IMR-90 (cell line): Measurements from ENCODE around the gene CD320. TPM values are rescaled to one million over a fixed set of nuclear protein-coding genes. Genes with fewer than 3 reads are reported as not detected.
"Not testable (repeated sequence)": the region's sequence is repeated elsewhere in the genome, so short reads cannot be mapped to it uniquely, and the experiment has no call there.

Experiments
- ATAC-seq: fragments of 200-7000 bp; cut with Tn5 transposase; 2 replicates; pipeline ENCODE4 v1.9.1; 2020; ENCODE audit warnings: low read depth, mild to moderate bottlenecking, moderate library complexity
- BruUV-seq: library from RNA; stranded (reverse); fragments of 400-500 nt; replicated peaks from 2 replicates; lab custom pipeline; 2021; lab: Mats Ljungman, UMichigan
- CTCF ChIA-PET: fragments of 300-600 bp; formaldehyde crosslinking; extraction: SDS; loops from one replicate; lab custom pipeline; 2021; ENCODE audit warnings: antibody characterized with exemption; lab: Yijun Ruan, JAX
- POLR2A ChIA-PET: fragments of 300-600 bp; sonication (Branson Sonifier 250); formaldehyde crosslinking; loops from one replicate; lab custom pipeline; 2022; ENCODE audit warnings: antibody characterized with exemption; ENCODE audit not compliant: unreplicated experiment; lab: Charles Lee
- DNase-seq: peaks from one replicate; pipeline ENCODE4 v3.0.0; 2013
- H2AFZ ChIP-seq: replicated peaks from 2 replicates; pipeline ENCODE3; 2013; ENCODE audit warnings: low read length, mild to moderate bottlenecking; ENCODE audit not compliant: poor library complexity
- H2AK5ac ChIP-seq: 2 replicates; pipeline ENCODE4 v1.6.1; 2013; ENCODE audit warnings: low read depth, low read length, inconsistent platforms
- H2AK9ac ChIP-seq: replicated peaks from 2 replicates; pipeline ENCODE3; 2013; ENCODE audit warnings: mild to moderate bottlenecking, low read depth, low read length, moderate library complexity; ENCODE audit not compliant: poor library complexity
- H2BK120ac ChIP-seq: 2 replicates; pipeline ENCODE4 v1.6.1; 2013; ENCODE audit warnings: low read depth, low read length, inconsistent platforms
- H2BK15ac ChIP-seq: 3 replicates; pipeline ENCODE4 v1.6.1; 2013; ENCODE audit warnings: low read depth, low read length, inconsistent platforms
- H2BK20ac ChIP-seq: 2 replicates; pipeline ENCODE4 v1.6.1; 2013; ENCODE audit warnings: low read depth, mild to moderate bottlenecking, inconsistent platforms, low read length, moderate library complexity
- H2BK5ac ChIP-seq: 2 replicates; pipeline ENCODE4 v1.6.1; 2013; ENCODE audit warnings: mild to moderate bottlenecking, low read depth, low read length, inconsistent platforms; ENCODE audit not compliant: poor library complexity, severe bottlenecking
- H3K14ac ChIP-seq: replicated peaks from 2 replicates; pipeline ENCODE4 v1.6.1; 2013; ENCODE audit warnings: low read depth, low read length, inconsistent platforms
- H3K18ac ChIP-seq: 2 replicates; pipeline ENCODE4 v1.6.1; 2013; ENCODE audit warnings: low read depth, low read length, control low read depth
- H3K23ac ChIP-seq: 2 replicates; pipeline ENCODE4 v1.6.1; 2013; ENCODE audit warnings: low read depth, low read length, inconsistent platforms
- H3K27ac ChIP-seq: 2 replicates; pipeline ENCODE4 v1.5.1; 2013; ENCODE audit warnings: mild to moderate bottlenecking, control low read depth, low read length; ENCODE audit not compliant: insufficient read depth
- H3K27me3 ChIP-seq: 2 replicates; pipeline ENCODE4 v1.6.1; 2013; ENCODE audit warnings: low read length; ENCODE audit not compliant: control insufficient read depth, insufficient read depth
- H3K36me3 ChIP-seq: 2 replicates; pipeline ENCODE4 v1.6.1; 2013; ENCODE audit warnings: low read length, mixed read lengths; ENCODE audit not compliant: control insufficient read depth, insufficient read depth
- H3K4ac ChIP-seq: 2 replicates; pipeline ENCODE4 v1.6.1; 2013; ENCODE audit warnings: low read depth, low read length, inconsistent platforms
- H3K4me1 ChIP-seq: 2 replicates; pipeline ENCODE4 v1.6.1; 2013; ENCODE audit warnings: low read length, mixed read lengths; ENCODE audit not compliant: control insufficient read depth, insufficient read depth
- H3K4me2 ChIP-seq: 2 replicates; pipeline ENCODE4 v1.6.1; 2013; ENCODE audit warnings: low read depth, mild to moderate bottlenecking, control low read depth, low read length, moderate library complexity
- H3K4me3 ChIP-seq: 2 replicates; pipeline ENCODE4 v1.5.1; 2013; ENCODE audit warnings: low read depth, mild to moderate bottlenecking, control low read depth, low read length, moderate library complexity; ENCODE audit not compliant: insufficient read depth
- H3K56ac ChIP-seq: 2 replicates; pipeline ENCODE4 v1.6.1; 2013; ENCODE audit warnings: low read length, inconsistent platforms; ENCODE audit not compliant: insufficient read depth; ENCODE audit errors: extremely low read depth
- H3K79me1 ChIP-seq, 2 experiments: 2 replicates each; pipeline ENCODE4 v1.6.1; 2013; ENCODE audit warnings: low read length in 2 of 2, inconsistent platforms in 1 of 2, low read depth in 1 of 2
- H3K9ac ChIP-seq: 2 replicates; pipeline ENCODE4 v1.6.1; 2013; ENCODE audit warnings: low read depth, low read length, control low read depth
- H3K9me1 ChIP-seq: 2 replicates; pipeline ENCODE4 v1.6.1; 2013; ENCODE audit warnings: low read length, inconsistent platforms; ENCODE audit not compliant: insufficient read depth
- H3K9me3 ChIP-seq: 2 replicates; pipeline ENCODE4 v1.6.1; 2013; ENCODE audit warnings: low read length; ENCODE audit not compliant: control insufficient read depth, insufficient read depth
- H4K20me1 ChIP-seq: 2 replicates; pipeline ENCODE4 v1.6.1; 2013; ENCODE audit warnings: low read length, inconsistent platforms; ENCODE audit not compliant: insufficient read depth
- H4K5ac ChIP-seq: 2 replicates; pipeline ENCODE4 v1.6.1; 2013; ENCODE audit warnings: mild to moderate bottlenecking, low read depth, low read length, control low read depth
- H4K8ac ChIP-seq, 2 experiments: 2 replicates each; pipeline ENCODE4 v1.6.1; 2013; ENCODE audit warnings: low read depth in 2 of 2, low read length in 2 of 2, control low read depth in 1 of 2, inconsistent platforms in 1 of 2
- H4K91ac ChIP-seq: 2 replicates; pipeline ENCODE4 v1.6.1; 2013; ENCODE audit warnings: low read depth, low read length, inconsistent platforms; ENCODE audit not compliant: insufficient read depth
- BHLHE40 ChIP-seq: fragments of 150-350 bp; IDR thresholded peaks from 2 replicates; pipeline ENCODE4 v1.6.1; 2016; ENCODE audit warnings: mild to moderate bottlenecking, low read depth, low read length
- MAFK ChIP-seq: IDR thresholded peaks from 2 replicates; pipeline ENCODE4 v1.6.1; 2012; ENCODE audit warnings: low read depth, low read length, improper control_type of control experiment
- MXI1 ChIP-seq: IDR thresholded peaks from 2 replicates; pipeline ENCODE4 v1.6.1; 2012; ENCODE audit warnings: low read depth, mild to moderate bottlenecking, low read length, moderate library complexity, borderline replicate concordance
- RAD21 ChIP-seq: IDR thresholded peaks from 2 replicates; pipeline ENCODE4 v1.6.1; 2012; ENCODE audit warnings: low read length, improper control_type of control experiment
- WGBS, 2 experiments: methylation state at CpG; one replicate each; pipeline versions ENCODE4 v1.1.5 to v1.1.7; 2013; ENCODE audit warnings: missing lambda C conversion rate in 2 of 2; ENCODE audit not compliant: insufficient read length in 1 of 2; ENCODE audit errors: extremely low coverage in 2 of 2; 5-methylcytosine and 5-hydroxymethylcytosine counted together
- dilution Hi-C: fragments of 300-500 bp; cut with HindIII; formaldehyde crosslinking; loops from one replicate; pipeline ENCODE4 v1.14.3; 2018; ENCODE audit warnings: low sequenced_read_pairs; ENCODE audit not compliant: unreplicated experiment
- in situ Hi-C: fragments of 300-500 bp; cut with MboI; formaldehyde crosslinking; loops from 3 replicates; pipeline ENCODE4 v1.14.3; 2019; ENCODE audit warnings: low sequenced_read_pairs, inconsistent platforms, mixed read lengths
- intact Hi-C: fragments of 100-400 bp; cut with micrococcal nuclease; formaldehyde crosslinking; loops from 2 replicates; pipeline ENCODE4 v1.10.0; 2022
- polyA plus RNA-seq, 3 experiments: library from polyadenylated mRNA; depleted of rRNA; stranded (reverse); fragments of >200 nt; gene quantifications; 2 replicates each; pipeline ENCODE4 v1.2.3, GENCODE V29; 2012; ENCODE audit warnings: low replicate concordance in 1 of 3
- total RNA-seq: library from RNA; depleted of rRNA; stranded (reverse); fragments of >200 nt; gene quantifications from 2 replicates; pipeline ENCODE4 v1.2.3, GENCODE V29; 2012
- TF ChIP-seq, protein P1 (sequence below): conservative IDR thresholded peaks from 2 replicates; pipeline ENCODE4 v1.5.1; 2012; ENCODE audit warnings: mild to moderate bottlenecking, low read depth, low read length, improper control_type of control experiment
- TF ChIP-seq, protein P2 (sequence below): fragments of 150-350 bp; IDR thresholded peaks from 2 replicates; pipeline ENCODE4 v1.6.1; 2016; ENCODE audit warnings: low read depth, mild to moderate bottlenecking, low read length, moderate library complexity, borderline replicate concordance

Gene CD320
- total and polyA plus RNA-seq, 2 of the 4 experiments (the other 2 are of a cell fraction) = 13.3 to 78.5 TPM

DNA sequence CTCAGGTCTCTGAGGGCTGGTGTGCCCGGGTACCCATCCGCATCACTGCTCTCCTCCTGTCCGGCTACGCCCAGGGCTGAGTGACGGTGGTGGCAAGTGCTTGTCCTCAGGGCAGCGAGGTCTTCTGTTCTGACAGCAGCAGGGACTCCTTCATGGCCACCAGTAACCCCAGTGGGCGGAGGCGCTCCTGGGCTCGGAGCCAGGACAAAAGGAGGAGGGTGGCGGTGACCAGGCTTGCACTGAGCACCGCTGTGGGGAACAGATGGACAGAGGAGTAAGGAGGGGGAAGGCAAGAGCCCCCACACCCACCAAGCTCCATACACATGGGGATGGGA lies 5.8 kb downstream of the CD320 start:
- dilution Hi-C loops = no loop called here
- Histone ChIP-seq H2AK9ac (peak overlapping the region; percentile 42), H3K4me1 (peaks cover 1% of the 10 kb centered on the region; the same call in 1 of the 2 replicates), H3K4ac (no peak overlapping the region), H2BK15ac (no peak overlapping the region), H3K18ac (no peak overlapping the region), H3K27ac (no peak overlapping the region), H3K9me3 (no peaks in the 10 kb centered on the region), H2BK5ac (no peak overlapping the region), H2AK5ac (no peak overlapping the region), H3K9ac (no peak overlapping the region), H3K27me3 (no peaks in the 10 kb centered on the region), H3K4me3 (no peak overlapping the region), H3K23ac (no peak overlapping the region), H4K91ac (no peak overlapping the region), H3K56ac (no peak overlapping the region), H4K20me1 (no peaks in the 10 kb centered on the region), H4K8ac (no peak overlapping the region), H2BK20ac (no peak overlapping the region), H4K5ac (no peak overlapping the region), H3K9me1 (peaks cover 3% of the 10 kb centered on the region; the same call in 1 of the 2 replicates), H2AFZ (no peak overlapping the region), H3K4me2 (no peak overlapping the region), H3K14ac (no peak overlapping the region), H2BK120ac (no peak overlapping the region), H3K36me3 (0 out of 2 replicates have a peak, but pooled peaks cover 2% of the 10 kb centered on the region), H3K79me1 (peaks cover 2 to 15% of the 10 kb centered on the region in 2 experiments; a peak in 3 of 4 replicates)
- in situ Hi-C loops = no loop called here
- ATAC-seq = peak; percentile 52
- TF ChIP-seq MXI1 (no peak), MAFK (no peak), BHLHE40 (no peak), RAD21 (no peak)
- TF ChIP-seq, protein P1, sequence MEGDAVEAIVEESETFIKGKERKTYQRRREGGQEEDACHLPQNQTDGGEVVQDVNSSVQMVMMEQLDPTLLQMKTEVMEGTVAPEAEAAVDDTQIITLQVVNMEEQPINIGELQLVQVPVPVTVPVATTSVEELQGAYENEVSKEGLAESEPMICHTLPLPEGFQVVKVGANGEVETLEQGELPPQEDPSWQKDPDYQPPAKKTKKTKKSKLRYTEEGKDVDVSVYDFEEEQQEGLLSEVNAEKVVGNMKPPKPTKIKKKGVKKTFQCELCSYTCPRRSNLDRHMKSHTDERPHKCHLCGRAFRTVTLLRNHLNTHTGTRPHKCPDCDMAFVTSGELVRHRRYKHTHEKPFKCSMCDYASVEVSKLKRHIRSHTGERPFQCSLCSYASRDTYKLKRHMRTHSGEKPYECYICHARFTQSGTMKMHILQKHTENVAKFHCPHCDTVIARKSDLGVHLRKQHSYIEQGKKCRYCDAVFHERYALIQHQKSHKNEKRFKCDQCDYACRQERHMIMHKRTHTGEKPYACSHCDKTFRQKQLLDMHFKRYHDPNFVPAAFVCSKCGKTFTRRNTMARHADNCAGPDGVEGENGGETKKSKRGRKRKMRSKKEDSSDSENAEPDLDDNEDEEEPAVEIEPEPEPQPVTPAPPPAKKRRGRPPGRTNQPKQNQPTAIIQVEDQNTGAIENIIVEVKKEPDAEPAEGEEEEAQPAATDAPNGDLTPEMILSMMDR = no peak
- TF ChIP-seq, protein P2, sequence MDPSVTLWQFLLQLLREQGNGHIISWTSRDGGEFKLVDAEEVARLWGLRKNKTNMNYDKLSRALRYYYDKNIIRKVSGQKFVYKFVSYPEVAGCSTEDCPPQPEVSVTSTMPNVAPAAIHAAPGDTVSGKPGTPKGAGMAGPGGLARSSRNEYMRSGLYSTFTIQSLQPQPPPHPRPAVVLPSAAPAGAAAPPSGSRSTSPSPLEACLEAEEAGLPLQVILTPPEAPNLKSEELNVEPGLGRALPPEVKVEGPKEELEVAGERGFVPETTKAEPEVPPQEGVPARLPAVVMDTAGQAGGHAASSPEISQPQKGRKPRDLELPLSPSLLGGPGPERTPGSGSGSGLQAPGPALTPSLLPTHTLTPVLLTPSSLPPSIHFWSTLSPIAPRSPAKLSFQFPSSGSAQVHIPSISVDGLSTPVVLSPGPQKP = no peak
- no peak for DNase-seq
- intact Hi-C loops = no loop called here
- WGBS, 2 experiments = 67% methylated on average over 1 of the region's 11 CpGs; no CpG with 5 or more reads in 1 of the 2 experiments
- POLR2A ChIA-PET = no interaction called here
- CTCF ChIA-PET = no interaction called here
- no TSS peak for BruUV-seq

DNA sequence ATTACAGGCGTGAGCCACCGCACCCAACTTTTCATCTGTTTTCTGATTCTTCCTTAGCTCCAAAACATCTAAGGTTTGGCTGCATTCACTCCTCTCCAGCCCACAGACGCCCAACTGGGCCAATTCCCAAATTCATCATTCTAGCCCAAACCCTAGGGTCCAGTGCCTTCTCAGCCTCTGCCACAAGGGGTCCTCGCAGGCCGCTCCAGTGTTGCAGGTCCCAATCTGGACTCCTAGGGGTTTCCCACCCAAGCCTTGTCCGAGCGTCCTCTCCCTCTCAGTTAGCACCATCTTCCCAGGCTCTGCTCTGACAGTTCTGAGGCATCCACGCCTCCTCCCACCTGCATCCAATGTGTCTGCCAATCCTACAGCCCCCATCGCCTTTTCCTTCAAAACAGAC lies 16.8 kb downstream of the CD320 start:
- H2AK9ac ChIP-seq, H3K4ac ChIP-seq, H3K4me1 ChIP-seq, H4K20me1 ChIP-seq, H3K9me3 ChIP-seq, H2AFZ ChIP-seq, H3K23ac ChIP-seq, H2BK5ac ChIP-seq, intact Hi-C loops, BruUV-seq, H2BK20ac ChIP-seq, H3K4me3 ChIP-seq, H4K5ac ChIP-seq, H3K27ac ChIP-seq, H4K91ac ChIP-seq, CTCF ChIA-PET, dilution Hi-C loops, H3K27me3 ChIP-seq, H4K8ac ChIP-seq, DNase-seq, POLR2A ChIA-PET, H3K56ac ChIP-seq, H3K79me1 ChIP-seq, H3K4me2 ChIP-seq, H2BK15ac ChIP-seq, H3K36me3 ChIP-seq, H3K9ac ChIP-seq, H3K14ac ChIP-seq, in situ Hi-C loops, H2BK120ac ChIP-seq, H3K9me1 ChIP-seq, H2AK5ac ChIP-seq, H3K18ac ChIP-seq: not testable (repeated sequence)
- no CpG with 5 or more reads among the region's 9 CpGs for WGBS, 2 experiments
- ATAC-seq = peak; percentile 86
